Stimulated activated CD4-positive, alpha-beta T cell treated with anti-CD3 and anti-CD28 coated beads, TNF-alpha, amount 100 ng/mL, for 24 hours (primary cell): ENCODE measurements around the gene C17orf67.
A peak's percentile ranks its signal among the peaks of the same experiment; 100 is the strongest.

Experiments used
- DNase-seq, 3 experiments: peaks; one replicate each; pipeline ENCODE4 v3.0.0-alpha.2; 2020; ENCODE audit warnings: low read depth in 3 of 3

The C17orf67 gene

GRCh38 chr17:56833809-56834379 is at the start of gene C17orf67, which contains the start of gene DGKE:
Gene C17orf67, minus strand, starts transcription at chr17:56833920. Its CDS starts 18,110 bp downstream, at chr17:56815810.
Gene DGKE, plus strand, starts transcription at chr17:56834151. Its CDS starts 645 bp downstream, at chr17:56834796.
- peak; percentile 97 to 99 (median 98) for DNase-seq

DNA sequence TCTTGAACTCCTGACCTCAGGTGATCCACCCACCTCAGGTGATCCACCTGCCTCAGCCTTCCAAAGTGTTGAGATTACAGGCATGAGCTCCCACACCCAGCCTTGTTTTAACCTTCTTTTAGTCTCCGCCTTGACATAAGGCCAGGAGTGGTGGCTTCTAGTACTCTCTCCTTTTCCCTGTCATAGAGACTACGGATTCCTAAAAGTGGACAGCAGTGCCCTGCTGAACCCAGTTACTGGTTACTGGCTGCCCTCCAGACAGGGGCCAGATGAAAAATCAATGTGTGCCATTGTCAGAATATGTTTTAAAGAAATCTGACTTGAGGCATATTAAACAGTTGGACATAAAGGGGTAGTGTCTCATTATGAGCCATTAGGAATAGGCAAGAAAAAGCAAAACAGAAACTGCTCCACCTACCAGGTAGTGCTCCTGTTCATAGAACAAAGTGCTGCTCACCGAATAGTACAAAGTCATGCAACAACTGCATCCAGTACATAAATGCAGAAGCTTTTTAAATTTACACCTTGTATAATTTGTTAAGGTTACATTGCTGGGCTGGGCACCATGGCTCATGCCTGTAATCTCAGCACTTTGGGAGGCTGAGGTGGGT is 48.1 kb upstream of the C17orf67 start:
- DNase-seq, result no peak

GRCh38 chr17:56880571-56880970 is 46.9 kb upstream of the C17orf67 start:
- no peak for DNase-seq

- no peak for DNase-seq
Observed at GRCh38 chr17:56880133-56880532, 46.4 kb upstream of the C17orf67 start.

- DNase-seq, result no peak
Observed at GRCh38 chr17:56879280-56879679, 45.6 kb upstream of the C17orf67 start.

DNA sequence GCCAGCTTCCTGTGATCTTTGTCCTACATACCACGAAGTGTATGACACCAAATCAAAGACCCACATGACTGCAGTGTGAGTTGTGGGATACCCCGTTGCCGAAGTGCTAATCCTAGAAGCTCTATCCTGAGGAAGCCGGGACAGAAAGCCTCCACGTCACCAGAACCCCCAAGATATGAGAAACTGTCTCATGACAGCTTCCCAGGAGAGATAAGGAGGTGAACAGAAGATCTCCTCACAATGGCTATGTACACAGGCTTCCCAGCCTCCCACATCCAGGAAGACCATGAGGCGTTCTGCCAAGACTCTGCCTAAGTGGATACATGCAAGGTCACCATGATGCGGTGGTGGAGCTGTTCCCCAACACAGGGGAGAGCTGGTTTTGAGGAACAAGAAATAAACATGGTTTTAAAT is 43.1 kb upstream of the C17orf67 start:
- DNase-seq, result no peak

- DNase-seq, result no peak
Observed at GRCh38 chr17:56870081-56870651, 36.4 kb upstream of the C17orf67 start.

DNA sequence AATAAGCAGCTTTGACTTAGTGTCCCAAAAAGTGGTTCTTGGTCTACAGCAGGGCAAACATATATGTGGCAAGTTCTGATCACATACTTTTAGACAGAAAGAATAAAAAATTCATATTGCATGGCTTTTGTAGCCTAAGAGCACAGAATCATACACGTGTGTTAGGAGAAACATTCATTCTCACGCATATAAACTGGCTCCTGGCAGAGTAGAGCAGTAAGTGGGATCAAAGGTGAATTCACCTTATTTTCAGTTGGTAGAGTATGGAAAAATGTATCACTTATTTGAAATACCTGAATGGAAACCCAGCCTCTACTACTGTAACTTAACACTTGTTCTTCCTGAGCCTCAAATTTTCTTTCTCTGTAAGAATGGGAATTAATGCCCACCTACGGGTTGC is 35.0 kb upstream of the C17orf67 start:
- DNase-seq, result no peak

DNA sequence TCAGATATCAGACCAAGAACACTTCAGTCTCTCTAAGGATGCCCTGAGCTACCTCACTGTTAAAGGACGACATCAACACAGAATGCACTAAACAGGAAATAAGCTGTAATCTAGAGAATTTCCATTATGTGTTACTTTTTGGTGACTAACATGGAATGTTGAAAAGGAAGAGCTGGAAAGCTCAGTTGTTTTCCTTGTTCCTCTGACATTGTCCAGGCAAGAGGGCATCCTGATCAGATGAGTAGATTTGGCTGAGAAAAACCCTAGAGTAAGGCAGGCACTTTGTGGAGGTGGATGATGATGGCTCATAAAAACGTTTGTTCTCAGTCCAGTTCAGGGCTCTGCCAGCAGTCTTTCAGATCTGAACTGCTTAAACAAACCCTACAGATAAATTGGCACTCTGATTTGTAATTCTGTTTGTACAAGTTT is 34.2 kb upstream of the C17orf67 start:
- no peak for DNase-seq

GRCh38 chr17:56866496-56866895 is 32.8 kb upstream of the C17orf67 start:
- no peak for DNase-seq

DNA sequence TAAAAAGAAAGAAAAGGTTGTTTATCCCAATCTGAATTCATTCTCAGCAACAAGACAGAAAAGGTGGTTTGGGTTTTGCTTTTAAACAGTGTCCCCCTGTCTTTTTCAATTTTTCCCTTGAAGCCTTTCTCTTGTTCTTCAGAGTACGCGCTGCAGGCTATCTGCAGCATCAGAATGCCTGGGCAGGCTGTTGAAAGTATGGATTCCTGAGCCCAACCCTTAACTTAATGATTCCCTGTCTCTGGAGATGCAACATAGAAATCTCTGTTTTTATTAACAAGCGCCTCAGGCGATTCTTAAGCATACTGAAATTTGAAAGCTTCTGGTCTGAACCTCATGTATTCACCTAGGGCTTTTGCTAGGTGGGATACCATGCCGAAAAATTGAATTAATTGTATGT is 32.4 kb upstream of the C17orf67 start:
- DNase-seq, result no peak

GRCh38 chr17:56863974-56864373 is 30.3 kb upstream of the C17orf67 start:
- no peak for DNase-seq

GRCh38 chr17:56861899-56862298 is 28.2 kb upstream of the C17orf67 start:
- DNase-seq, result no peak

GRCh38 chr17:56851008-56851407 is 17.3 kb upstream of the C17orf67 start:
- no peak for DNase-seq

- no peak for DNase-seq
Observed at GRCh38 chr17:56850591-56850990, 16.9 kb upstream of the C17orf67 start.

DNA sequence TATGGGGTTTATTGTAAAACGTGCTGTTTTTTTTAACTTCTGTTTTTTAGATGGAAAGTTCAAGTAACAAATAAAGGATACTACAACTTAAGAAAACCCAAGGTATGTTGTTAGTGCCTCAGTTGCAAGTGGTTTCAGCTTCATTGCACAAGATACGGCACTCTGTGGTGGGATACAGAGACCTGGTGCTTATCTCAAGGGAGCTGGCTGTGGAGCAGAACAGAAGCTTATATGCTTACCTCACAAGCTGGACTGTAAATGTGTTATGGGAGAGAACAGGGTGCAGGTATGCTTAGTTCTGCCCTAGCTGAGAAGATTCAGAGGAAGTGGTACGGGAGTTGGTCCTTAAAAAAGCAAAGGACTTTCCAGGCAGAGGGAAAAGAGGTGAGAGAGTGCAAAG is 15.4 kb upstream of the C17orf67 start:
- no peak for DNase-seq

GRCh38 chr17:56847106-56847505 is 13.4 kb upstream of the C17orf67 start:
- no peak for DNase-seq

GRCh38 chr17:56845934-56846333 is 12.2 kb upstream of the C17orf67 start:
- no peak for DNase-seq

DNA sequence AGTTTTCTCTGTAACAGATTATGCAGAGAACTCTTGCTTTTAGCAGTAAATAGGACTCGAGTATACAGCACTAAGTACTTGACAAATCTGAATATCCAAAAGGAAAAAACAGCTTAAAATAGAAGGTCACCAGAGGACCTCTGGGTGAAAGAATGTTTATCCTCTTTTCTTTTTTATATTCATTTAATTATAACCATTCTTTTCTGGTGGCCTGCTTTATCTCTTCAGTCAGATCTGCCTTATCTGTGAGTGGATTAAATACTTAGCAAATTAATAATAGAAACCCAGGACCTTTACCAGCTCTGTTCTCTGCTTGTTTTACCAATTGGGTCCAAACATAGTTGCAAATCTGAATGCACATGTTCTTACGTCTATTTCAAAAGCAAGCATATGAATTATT is 8.9 kb upstream of the C17orf67 start:
- no peak for DNase-seq

GRCh38 chr17:56838687-56839086 is 5.0 kb upstream of the C17orf67 start:
- no peak for DNase-seq

- DNase-seq, result no peak
Observed at GRCh38 chr17:56835264-56835585, 1.5 kb upstream of the C17orf67 start.

DNA sequence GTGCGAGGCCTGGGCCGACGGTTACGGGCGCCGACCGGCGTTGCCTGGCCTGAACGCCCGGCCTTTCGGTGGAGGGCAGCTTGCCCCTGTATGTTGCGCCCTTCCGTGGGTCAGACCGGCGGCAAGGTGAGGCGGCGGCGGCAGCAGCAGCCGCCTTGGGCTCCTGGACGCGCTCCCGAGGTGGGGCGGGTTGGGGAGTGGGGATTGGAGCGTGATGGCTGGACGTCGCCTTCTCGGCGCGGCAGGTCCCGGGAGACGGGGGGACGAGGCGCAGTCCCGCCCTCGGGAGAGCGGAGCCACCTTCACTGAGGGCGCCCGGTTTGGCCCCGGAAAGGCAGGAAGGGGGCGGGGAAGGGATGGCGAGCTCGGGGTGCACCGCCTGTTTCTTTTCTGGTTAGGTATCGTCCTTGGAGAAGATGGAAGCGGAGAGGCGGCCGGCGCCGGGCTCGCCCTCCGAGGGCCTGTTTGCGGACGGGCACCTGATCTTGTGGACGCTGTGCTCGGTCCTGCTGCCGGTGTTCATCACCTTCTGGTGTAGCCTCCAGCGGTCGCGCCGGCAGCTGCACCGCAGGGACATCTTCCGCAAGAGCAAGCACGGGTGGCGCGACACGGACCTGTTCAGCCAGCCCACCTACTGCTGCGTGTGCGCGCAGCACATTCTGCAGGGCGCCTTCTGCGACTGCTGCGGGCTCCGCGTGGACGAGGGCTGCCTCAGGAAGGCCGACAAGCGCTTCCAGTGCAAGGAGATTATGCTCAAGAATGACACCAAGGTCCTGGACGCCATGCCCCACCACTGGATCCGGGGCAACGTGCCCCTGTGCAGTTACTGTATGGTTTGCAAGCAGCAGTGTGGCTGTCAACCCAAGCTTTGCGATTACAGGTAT is 902 bp upstream of the C17orf67 start:
- peak; percentile 32 to 69 (median 38) for DNase-seq
